ENCODE results near the gene GSTO1.

- TF ChIP-seq CTCF (IDR thresholded peaks at IDR 0.05) (no peak), POLR2A (IDR thresholded peaks at IDR 0.05) (no peak)
These were observed 38.3 kb downstream of the GSTO1 start for GRCh38 chr10:104293011-104293410.

Measured in heart left ventricle (tissue), 13 donors.